PC-9 (cell line): ENCODE data around the gene VPS50.

ENCODE experiments used
- CTCF ChIP-seq: fragments of 200-600 bp; sonication (generic); conservative IDR thresholded peaks from 2 replicates; pipeline ENCODE4 v1.6.1; 2017; ENCODE audit warnings: mixed run types, antibody characterized with exemption, mild to moderate bottlenecking, moderate library complexity
- EZH2 ChIP-seq: fragments of 200-600 bp; sonication (generic); IDR thresholded peaks from 2 replicates; pipeline ENCODE4 v1.8.0; 2017; ENCODE audit warnings: antibody characterized with exemption, low read depth

GRCh38 chr7:93354815-93355214, 122.6 kb downstream of the VPS50 start:
- TF ChIP-seq EZH2 (no peak), CTCF (no peak)
